Adrenal gland (tissue), 5 donors: Measurements from ENCODE around the gene MIEN1.

Experiments used
- POLR2A ChIP-seq, 2 donors: fragments of 450-650 bp; IDR thresholded peaks; one replicate each; pipeline ENCODE4 v1.6.1; 2017; ENCODE audit warnings: antibody characterized with exemption in 2 of 2, mild to moderate bottlenecking in 2 of 2, moderate library complexity in 1 of 2
- TF ChIP-seq, protein P1 (sequence below), 6 experiments: fragments of 450-650 bp in 4 of 6; fragments of 200-600 bp in 2 of 6; sonication (generic) in 1 of 6; IDR thresholded peaks; 1 replicate in 5 of 6; 2 replicates in 1 of 6; pipeline versions ENCODE4 v1.5.1 to v1.8.0; 2016 to 2021; ENCODE audit warnings: antibody characterized with exemption in 6 of 6, mild to moderate bottlenecking in 2 of 6, moderate library complexity in 1 of 6
- donor health status: DM: no; HTN: no; CAD: no.

DNA sequence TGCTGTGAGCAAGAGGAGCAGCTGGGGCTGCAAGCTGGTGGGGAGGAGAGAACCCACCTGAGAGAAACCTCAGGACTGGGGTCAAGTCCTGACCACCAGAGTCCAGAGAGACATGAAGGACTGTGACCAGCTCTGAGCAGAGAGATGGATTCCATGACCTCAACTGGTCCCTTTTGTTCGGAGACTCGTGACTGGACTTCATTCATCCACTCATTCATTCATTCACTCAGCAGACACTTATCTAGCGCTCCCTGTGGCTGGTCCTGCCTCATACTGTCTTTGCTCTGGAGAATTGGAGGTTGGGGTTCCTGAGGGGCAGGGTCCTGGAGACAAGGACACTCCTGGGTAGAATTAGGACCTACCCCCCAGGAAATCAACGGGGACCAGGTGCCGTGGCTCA lies 26.4 kb downstream of the MIEN1 start:
- TF ChIP-seq, protein P1, sequence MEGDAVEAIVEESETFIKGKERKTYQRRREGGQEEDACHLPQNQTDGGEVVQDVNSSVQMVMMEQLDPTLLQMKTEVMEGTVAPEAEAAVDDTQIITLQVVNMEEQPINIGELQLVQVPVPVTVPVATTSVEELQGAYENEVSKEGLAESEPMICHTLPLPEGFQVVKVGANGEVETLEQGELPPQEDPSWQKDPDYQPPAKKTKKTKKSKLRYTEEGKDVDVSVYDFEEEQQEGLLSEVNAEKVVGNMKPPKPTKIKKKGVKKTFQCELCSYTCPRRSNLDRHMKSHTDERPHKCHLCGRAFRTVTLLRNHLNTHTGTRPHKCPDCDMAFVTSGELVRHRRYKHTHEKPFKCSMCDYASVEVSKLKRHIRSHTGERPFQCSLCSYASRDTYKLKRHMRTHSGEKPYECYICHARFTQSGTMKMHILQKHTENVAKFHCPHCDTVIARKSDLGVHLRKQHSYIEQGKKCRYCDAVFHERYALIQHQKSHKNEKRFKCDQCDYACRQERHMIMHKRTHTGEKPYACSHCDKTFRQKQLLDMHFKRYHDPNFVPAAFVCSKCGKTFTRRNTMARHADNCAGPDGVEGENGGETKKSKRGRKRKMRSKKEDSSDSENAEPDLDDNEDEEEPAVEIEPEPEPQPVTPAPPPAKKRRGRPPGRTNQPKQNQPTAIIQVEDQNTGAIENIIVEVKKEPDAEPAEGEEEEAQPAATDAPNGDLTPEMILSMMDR (IDR thresholded peaks at IDR 0.05), result no peak
- TF ChIP-seq POLR2A (IDR thresholded peaks at IDR 0.05), result no peak
